Fibroblast of skin of scalp (primary cell): ENCODE data around the gene IP6K3.

Experiments used
- DNase-seq: peaks from one replicate; pipeline ENCODE4 v3.0.0-alpha.2; 2013

The IP6K3 gene

DNA sequence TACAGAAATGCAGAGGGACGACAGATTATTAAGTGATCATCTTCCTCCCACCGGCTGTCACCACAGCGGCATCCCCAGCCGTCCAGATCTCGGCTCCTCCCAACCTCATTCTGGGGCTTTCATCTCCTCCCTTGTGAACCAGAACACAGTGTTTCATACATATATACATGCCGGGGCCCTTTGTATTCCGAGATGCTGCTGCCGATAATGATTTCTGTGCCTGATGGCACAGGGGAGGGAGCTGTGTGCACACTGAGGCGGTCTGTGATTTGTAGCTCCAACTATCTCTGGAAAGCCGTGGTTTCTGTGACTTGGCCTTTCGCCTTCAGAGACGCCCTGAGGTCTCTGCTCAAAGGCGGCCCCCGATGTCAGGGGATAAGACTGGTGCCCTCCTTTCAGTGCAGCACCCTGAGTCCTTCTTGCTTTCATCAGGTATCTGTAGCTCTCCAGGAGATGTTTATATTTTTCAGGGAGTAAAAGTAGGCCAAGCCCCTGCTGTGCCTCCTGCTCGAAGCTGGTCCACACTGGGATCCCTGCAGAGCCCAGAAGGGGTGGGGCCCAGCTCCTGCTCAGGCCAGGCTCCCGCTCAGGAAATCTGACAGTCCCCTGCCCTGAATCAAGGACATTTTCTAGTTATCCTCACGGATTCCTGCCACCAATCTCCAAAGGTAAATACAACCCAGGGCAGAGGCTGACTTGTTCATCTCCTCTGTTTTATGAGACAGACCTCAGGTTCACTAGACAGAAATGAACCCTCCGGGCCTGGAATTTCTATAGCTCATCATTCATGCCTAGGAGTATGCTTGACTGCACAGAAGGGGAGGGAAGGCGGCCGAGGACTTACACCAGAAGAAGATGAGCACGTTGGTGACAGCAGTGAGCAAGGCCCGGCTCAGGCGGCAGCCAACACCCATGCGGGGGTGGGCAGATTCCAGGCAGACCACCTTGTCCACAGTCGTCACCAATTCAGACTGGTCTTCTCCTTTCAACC lies 31.0 kb upstream of the IP6K3 start:
- no peak for DNase-seq

- DNase-seq, result no peak
Measured at GRCh38 chr6:33776764-33777163, 30.1 kb upstream of the IP6K3 start.

DNA sequence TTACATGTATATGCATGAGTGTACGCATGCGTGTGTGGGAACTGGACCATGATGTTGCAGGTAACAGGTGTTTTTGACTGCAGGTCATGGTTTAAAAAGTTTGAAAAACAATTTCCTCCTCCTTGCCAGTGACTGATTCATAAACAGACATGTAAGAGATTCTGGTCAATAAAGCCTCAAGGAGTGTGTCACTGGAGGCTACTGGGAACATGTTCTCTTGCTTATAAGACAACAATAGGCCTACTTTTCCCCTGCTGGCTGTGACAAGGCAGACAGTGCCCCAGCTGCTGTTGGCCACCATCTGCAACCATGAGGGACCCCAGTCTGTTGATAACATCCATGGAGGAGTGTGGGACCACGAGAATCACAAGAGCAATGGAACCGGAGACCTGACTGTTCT lies 29.5 kb upstream of the IP6K3 start:
- DNase-seq, result no peak

- no peak for DNase-seq
Measured at GRCh38 chr6:33774774-33775173, 28.1 kb upstream of the IP6K3 start.

DNA sequence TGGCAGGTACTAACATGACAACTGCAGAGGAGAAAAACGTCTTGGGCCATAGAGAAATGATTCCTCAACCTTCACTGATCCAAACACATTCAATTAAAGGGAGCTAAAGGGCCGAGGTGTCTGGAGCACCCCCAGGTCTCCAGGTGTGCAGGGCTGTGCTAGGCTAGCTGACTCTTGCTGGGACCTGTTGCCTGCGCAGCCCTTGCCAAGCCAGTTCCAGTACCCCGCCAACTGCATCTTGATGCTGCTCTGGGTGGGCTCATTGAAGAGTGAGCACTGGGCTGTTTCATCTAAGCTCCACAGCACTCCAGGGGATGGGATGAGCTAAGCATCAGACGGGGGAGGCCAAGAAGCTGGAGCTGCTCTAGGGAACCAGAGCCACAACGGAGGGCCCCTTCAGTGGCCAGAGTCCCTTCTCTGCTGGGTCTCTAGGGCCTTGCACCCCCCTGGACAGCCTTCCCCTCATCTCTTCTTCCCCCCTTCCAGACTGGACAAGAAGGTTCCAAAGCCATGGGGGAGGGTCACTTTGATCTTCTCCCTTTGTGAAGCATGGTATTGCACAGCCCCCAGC lies 26.3 kb upstream of the IP6K3 start:
- no peak for DNase-seq

DNA sequence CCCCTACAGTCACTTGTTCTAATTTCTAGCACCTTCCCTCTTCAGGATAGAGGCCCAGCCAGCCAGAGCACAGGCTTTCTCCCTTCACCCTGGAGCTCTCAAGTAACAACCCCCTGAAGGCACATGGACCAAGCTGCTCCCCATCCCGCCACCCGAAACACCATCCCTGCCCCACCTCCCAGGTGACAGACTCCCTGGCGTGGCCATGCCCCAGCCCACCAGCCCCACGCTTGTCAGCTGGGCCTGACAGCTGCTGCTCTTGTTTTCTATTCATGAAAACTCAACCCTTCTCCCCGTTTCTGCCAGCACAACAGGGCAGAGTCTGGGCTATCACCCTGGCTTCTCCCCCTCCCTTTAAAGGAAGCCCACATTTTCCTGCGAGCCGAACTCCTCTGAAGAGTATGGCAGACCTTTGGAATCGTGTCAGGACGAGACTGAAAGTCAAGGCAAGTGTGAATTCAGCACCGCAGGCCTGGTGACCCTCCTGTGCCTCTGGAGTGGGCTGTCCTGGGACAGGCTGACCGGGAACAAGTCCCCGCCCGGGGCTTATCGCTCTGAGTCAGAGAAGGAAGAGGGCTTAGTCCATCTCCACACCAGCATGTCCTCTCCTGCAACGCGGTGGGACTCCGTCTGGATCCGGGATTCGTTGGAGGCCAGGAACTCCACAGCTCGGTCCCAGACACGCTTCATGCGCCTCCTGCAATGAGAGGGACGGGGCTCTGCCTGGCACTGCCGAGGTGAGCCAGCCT lies 25.6 kb upstream of the IP6K3 start:
- no peak for DNase-seq

- DNase-seq, result peak; percentile 100
Measured at GRCh38 chr6:33771146-33772081, 24.7 kb upstream of the IP6K3 start.

DNA sequence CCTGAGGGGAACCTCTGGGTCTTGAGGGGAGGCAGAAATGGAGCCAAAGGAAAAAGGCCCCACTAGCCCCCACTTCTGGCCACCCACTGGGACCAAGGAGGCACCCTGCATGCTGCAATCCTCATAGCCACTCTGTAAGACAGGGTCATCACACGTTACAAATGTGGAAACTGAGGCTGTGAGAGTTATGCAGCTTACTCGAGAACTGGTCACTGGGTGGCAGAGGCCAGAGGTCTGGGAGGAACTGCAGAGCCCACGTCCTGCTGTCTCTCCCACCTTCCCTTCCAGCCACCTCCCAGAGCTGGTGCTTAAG lies 24.1 kb upstream of the IP6K3 start:
- no peak for DNase-seq

- DNase-seq, result no peak
Measured at GRCh38 chr6:33770124-33770832, 23.6 kb upstream of the IP6K3 start.

GRCh38 chr6:33769248-33769821 lies 22.6 kb upstream of the IP6K3 start:
- DNase-seq, result no peak

DNA sequence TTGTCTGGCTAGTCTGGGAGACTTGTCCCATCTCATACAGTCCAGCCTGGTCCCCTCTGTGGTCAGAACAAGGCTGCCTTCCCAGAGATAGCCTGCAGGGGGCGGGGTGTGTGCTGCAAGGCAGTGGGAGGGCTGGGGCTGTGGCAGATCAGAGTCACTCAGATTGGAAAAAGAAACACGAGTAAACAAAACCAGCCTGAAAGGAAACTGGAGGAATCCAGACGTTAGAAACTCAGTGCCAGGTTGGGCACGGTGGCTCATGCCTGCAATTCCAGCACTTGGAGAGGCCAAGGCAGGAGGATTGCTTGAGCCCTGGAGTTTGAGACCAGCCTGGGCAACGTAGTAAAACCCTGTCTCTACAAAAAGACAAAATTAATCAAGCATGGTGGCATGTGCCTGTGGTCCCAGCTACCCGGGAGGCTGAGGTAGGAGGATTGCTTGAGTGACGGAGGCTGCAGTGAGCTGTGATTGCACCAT lies 22.0 kb upstream of the IP6K3 start:
- DNase-seq, result peak; percentile 81

- no peak for DNase-seq
Measured at GRCh38 chr6:33766921-33767907, 20.5 kb upstream of the IP6K3 start.

- no peak for DNase-seq
Measured at GRCh38 chr6:33765368-33765767, 18.7 kb upstream of the IP6K3 start.

- no peak for DNase-seq
Measured at GRCh38 chr6:33764036-33764435, 17.3 kb upstream of the IP6K3 start.

DNA sequence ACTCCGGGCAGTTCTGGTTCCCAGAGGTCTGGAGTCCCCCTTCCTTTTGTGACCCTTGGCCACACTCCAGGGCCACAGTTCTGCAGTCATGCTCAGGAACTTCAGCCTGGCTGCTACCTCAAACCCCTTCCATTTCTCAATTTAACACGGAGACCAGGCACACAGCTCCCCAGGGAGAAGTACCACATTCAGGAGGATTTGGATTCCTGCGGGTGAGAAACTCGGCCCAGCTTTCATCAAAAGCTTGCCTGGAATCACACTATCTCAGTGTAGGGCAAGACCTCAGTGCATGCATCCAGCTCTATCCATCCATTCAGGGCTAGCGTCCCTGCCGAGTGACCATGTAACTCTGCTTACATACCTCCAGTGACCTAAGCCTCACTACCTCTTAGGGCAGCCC lies 16.8 kb upstream of the IP6K3 start:
- peak; percentile 50 for DNase-seq

DNA sequence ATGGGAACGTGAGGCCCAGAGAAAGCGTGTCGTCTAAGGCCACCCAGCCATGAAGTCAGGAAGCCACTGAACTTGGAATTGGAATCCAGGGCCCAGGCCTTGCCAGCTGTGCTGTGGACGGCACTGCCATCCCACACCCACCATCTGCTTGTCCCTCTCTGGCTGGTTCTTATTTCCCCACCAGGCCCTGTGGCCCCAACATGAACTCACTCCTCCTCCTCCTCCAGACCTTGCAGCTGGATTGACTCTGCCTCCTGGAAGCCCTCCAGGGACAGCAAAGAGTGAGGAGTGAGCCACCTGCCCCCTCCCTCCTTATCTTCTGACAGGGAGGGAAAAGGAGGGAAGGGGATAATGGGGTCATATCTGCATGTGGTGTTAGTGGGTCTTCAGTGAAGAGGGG lies 16.0 kb upstream of the IP6K3 start:
- no peak for DNase-seq

DNA sequence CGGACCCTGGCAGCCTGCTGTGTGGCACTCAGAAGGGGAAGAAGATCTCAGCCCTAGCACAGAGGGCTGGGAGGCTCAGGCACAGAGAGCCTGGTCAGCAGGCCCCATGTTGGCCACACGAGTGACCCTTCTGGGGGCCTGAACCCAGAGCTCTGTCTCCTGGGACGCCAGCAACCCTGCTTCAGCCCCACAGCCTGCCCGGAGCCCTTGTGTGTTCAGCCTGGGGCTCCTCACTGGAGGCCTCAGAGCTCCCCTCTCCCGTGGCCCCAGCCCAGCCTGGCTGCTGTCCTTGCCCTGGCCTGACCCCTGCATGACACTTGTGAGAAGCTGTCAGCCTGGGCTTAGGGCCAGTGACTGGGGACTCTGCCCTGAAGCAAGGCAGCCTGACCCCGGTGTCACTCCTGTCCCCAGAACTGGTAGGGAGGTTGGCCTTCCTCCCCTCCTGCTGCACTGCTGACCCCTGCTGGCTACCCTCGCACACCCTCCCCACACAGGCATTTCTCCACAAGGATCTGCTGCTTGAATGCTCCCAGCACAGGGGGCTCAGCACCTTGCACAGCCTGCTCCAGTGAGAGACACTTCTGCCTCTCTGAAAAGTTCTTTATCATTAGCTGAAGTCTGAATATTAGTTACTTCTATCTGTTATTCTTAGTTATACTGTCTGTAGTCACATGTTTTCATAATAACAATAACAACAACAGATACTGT lies 15.4 kb upstream of the IP6K3 start:
- DNase-seq, result peak; percentile 48

DNA sequence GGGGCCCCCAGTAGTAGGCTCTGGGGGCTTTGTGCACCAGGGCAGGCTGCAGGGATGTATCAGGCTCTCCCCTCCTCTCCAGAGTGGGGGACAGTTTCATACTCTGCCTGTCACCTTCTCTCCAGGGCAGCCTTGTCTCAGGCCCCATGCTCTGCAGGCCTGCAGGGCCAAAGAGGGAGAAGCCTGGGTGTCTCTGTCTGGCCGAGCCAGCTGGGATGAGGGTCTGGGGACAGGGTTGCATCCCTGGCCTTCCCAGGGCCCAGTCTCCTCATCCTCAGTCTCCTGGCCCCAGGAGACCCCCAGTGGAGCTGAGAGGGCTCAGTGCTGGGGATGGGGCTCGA lies 14.8 kb upstream of the IP6K3 start:
- no peak for DNase-seq

GRCh38 chr6:33759887-33760629 lies 13.4 kb upstream of the IP6K3 start:
- DNase-seq, result no peak
